Adipocyte (in vitro differentiated cells): Measurements from ENCODE around the gene NFASC.

Source experiments
- DNase-seq: peaks from one replicate; pipeline ENCODE4 v3.0.0-alpha.2; 2015; ENCODE audit warnings: low read depth
- H3K27me3 ChIP-seq: replicated peaks from 2 replicates; pipeline ENCODE4 v1.7.0; 2013; ENCODE audit warnings: mild to moderate bottlenecking, low read length, moderate library complexity; ENCODE audit not compliant: control insufficient read depth, insufficient read depth
- H3K36me3 ChIP-seq: 2 replicates; pipeline ENCODE4 v1.7.0; 2013; ENCODE audit warnings: low read length, mild to moderate bottlenecking, moderate library complexity; ENCODE audit not compliant: control insufficient read depth, insufficient read depth, severe bottlenecking
- H3K4me1 ChIP-seq: 2 replicates; pipeline ENCODE4 v1.7.0; 2013; ENCODE audit warnings: mild to moderate bottlenecking, low read length, moderate library complexity; ENCODE audit not compliant: control insufficient read depth, insufficient read depth
- H3K4me3 ChIP-seq: 2 replicates; pipeline ENCODE4 v1.7.0; 2013; ENCODE audit warnings: mild to moderate bottlenecking, low read length, moderate library complexity
- H3K9ac ChIP-seq: 2 replicates; pipeline ENCODE4 v1.7.0; 2013; ENCODE audit warnings: mild to moderate bottlenecking, low read length, moderate library complexity
- H3K9me3 ChIP-seq: 2 replicates; pipeline ENCODE4 v1.7.0; 2013; ENCODE audit warnings: mild to moderate bottlenecking, low read length, moderate library complexity; ENCODE audit not compliant: control insufficient read depth

Gene NFASC

DNA sequence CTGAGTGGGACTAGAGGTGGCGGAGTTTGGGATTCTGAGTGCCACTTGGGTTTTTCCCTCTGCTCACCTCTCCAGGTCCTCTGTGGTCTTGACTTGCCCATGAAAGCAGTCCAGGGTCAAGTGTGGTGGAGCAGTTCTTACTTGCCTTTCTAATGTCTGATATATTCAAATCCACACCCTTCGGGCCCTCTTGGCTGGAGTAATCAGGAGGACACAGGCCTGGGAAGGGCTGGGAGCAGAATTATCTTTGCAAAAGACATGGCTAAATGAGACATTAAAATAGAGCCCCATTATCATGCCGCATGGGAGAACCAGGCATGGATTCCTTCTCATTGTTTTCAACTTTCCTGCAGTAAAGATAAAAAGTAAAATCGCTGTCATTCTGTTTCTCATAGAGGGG lies 74.0 kb downstream of the NFASC start:
- Histone ChIP-seq H3K9me3 (no peaks in the 10 kb centered on the region), H3K4me3 (no peak overlapping the region), H3K9ac (no peak overlapping the region), H3K27me3 (no peaks in the 10 kb centered on the region), H3K36me3 (peaks cover 4% of the 10 kb centered on the region), H3K4me1 (peaks cover 15% of the 10 kb centered on the region)
- DNase-seq: no peak

DNA sequence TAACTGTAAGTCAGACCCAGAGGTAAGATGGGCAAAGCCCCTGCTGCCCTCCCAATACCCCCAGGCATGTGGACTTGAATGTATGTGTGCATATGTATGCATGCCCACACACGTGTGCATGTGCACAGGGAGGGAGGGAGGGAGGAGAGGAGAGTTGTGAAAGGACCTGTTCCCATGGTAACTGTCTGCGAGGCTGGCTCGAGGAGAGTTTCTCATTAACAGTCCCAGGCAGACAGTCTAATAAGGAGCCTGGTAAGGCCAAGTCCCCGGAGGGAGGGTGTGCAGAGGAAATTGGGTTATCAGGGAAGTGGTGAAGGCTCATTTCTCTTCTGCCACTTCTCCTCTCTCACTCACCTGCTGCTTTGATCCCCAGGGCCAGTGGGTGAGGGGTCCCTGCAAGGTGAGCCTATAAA lies 74.9 kb downstream of the NFASC start:
- peaks cover 4% of the 10 kb centered on the region for H3K36me3 ChIP-seq
- no peaks in the 10 kb centered on the region for H3K9me3 ChIP-seq
- H3K27me3 ChIP-seq: no peaks in the 10 kb centered on the region
- DNase-seq: peak; percentile 2
- peaks cover 15% of the 10 kb centered on the region for H3K4me1 ChIP-seq
- no peak overlapping the region for H3K4me3 ChIP-seq
- H3K9ac ChIP-seq: no peak overlapping the region

GRCh38 chr1:204946640-204947039 lies 76.0 kb downstream of the NFASC start:
- H3K36me3 ChIP-seq: peaks cover 4% of the 10 kb centered on the region
- DNase-seq: no peak
- no peaks in the 10 kb centered on the region for H3K27me3 ChIP-seq
- H3K4me3 ChIP-seq: no peak overlapping the region
- peaks cover 11% of the 10 kb centered on the region for H3K4me1 ChIP-seq
- no peaks in the 10 kb centered on the region for H3K9me3 ChIP-seq
- H3K9ac ChIP-seq: no peak overlapping the region

DNA sequence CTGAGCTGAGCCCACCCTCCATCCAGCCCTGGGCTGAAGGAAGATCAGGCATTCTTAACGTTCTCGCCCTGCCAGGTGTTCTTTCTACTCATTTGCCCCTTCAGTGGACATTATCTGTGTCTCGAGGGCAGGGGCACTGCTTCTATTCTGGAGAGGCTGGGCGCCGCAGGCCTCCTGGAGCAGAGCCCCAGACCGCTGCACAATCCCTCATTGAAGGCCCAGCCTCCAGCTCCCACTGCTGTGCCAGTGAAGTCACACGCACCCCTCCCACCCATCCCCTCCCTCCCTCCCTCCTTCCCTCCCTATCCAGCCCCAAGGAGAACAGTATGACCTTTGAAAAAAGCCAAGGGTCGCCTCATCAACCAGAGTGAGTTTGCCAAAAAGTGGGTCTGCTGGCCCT lies 76.7 kb downstream of the NFASC start:
- H3K9me3 ChIP-seq: no peaks in the 10 kb centered on the region
- no peak overlapping the region for H3K4me3 ChIP-seq
- no peak overlapping the region for H3K9ac ChIP-seq
- peaks cover 8% of the 10 kb centered on the region for H3K36me3 ChIP-seq
- peaks cover 11% of the 10 kb centered on the region for H3K4me1 ChIP-seq
- no peak for DNase-seq
- H3K27me3 ChIP-seq: no peaks in the 10 kb centered on the region

DNA sequence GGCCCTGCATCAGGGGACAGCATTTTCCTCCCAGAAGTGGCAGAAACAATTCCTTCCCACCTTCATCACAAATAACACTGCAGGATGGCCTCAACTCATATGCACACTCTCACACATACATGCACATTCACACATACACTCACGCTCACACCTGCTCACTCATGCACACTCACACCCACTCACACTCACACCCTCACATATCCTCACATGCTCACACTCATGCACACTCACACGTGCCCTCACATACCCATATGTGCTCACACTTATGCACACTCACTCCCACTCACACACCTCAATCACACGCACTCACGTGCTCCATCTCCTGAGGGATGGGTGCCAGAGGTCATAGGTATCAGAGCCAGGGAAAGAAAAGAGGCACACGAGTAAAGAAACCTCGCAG lies 77.1 kb downstream of the NFASC start:
- peaks cover 12% of the 10 kb centered on the region for H3K36me3 ChIP-seq
- H3K27me3 ChIP-seq: no peaks in the 10 kb centered on the region
- no peak for DNase-seq
- no peak overlapping the region for H3K9ac ChIP-seq
- H3K4me1 ChIP-seq: peaks cover 11% of the 10 kb centered on the region
- H3K4me3 ChIP-seq: no peak overlapping the region
- no peaks in the 10 kb centered on the region for H3K9me3 ChIP-seq

DNA sequence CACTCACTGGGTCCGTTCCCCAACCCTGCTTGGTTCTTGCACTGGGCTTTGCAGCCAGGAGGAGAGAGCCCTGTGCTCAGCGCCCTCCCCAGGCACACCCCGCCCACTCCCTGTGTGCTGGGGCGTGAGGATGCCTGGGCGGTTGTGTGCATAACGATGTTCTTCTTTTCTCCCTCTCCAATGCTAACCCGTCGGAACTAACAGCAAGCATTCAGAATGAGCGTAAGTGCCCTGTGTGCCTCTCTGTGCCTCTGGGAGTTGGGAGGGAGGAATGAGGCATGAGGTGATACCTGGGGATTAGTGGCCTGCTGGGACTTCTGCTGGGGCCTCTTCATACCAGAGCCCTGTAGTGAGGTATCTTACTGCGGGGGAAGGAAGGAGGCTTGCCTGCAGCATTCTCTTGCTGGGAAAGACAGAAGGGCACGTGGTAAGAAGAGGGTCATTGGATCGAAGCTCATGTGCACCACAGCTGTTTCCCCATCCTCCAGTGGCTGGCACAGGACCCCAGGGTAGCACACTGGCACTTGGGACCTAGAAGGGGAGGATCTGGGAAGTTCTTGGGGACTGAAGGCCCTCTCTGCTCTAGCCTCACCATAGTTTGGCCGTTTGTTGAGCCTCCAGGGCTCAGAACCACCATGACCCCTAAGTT lies 79.8 kb downstream of the NFASC start:
- no peak overlapping the region for H3K4me3 ChIP-seq
- DNase-seq: no peak
- no peak overlapping the region for H3K9ac ChIP-seq
- no peaks in the 10 kb centered on the region for H3K9me3 ChIP-seq
- no peaks in the 10 kb centered on the region for H3K27me3 ChIP-seq
- peaks cover 5% of the 10 kb centered on the region for H3K4me1 ChIP-seq
- H3K36me3 ChIP-seq: peaks cover 9% of the 10 kb centered on the region

- no peaks in the 10 kb centered on the region for H3K9me3 ChIP-seq
- DNase-seq: no peak
- H3K4me3 ChIP-seq: no peak overlapping the region
- H3K27me3 ChIP-seq: no peaks in the 10 kb centered on the region
- H3K36me3 ChIP-seq: peaks cover 35% of the 10 kb centered on the region
- no peak overlapping the region for H3K9ac ChIP-seq
- H3K4me1 ChIP-seq: peaks cover 19% of the 10 kb centered on the region
These were observed 88.0 kb downstream of the NFASC start for GRCh38 chr1:204958317-204959307.

- Histone ChIP-seq H3K9me3 (no peaks in the 10 kb centered on the region), H3K9ac (no peak overlapping the region), H3K36me3 (peaks cover 42% of the 10 kb centered on the region), H3K4me1 (peaks cover 19% of the 10 kb centered on the region), H3K27me3 (no peaks in the 10 kb centered on the region), H3K4me3 (no peak overlapping the region)
- DNase-seq: no peak
These were observed 88.7 kb downstream of the NFASC start for GRCh38 chr1:204959374-204959773.

- Histone ChIP-seq H3K36me3 (peaks cover 47% of the 10 kb centered on the region), H3K9me3 (no peaks in the 10 kb centered on the region), H3K4me3 (peak overlapping the region; percentile 41), H3K27me3 (no peaks in the 10 kb centered on the region), H3K9ac (no peak overlapping the region), H3K4me1 (peaks cover 19% of the 10 kb centered on the region)
- no peak for DNase-seq
These were observed 89.2 kb downstream of the NFASC start for GRCh38 chr1:204959836-204960235.

DNA sequence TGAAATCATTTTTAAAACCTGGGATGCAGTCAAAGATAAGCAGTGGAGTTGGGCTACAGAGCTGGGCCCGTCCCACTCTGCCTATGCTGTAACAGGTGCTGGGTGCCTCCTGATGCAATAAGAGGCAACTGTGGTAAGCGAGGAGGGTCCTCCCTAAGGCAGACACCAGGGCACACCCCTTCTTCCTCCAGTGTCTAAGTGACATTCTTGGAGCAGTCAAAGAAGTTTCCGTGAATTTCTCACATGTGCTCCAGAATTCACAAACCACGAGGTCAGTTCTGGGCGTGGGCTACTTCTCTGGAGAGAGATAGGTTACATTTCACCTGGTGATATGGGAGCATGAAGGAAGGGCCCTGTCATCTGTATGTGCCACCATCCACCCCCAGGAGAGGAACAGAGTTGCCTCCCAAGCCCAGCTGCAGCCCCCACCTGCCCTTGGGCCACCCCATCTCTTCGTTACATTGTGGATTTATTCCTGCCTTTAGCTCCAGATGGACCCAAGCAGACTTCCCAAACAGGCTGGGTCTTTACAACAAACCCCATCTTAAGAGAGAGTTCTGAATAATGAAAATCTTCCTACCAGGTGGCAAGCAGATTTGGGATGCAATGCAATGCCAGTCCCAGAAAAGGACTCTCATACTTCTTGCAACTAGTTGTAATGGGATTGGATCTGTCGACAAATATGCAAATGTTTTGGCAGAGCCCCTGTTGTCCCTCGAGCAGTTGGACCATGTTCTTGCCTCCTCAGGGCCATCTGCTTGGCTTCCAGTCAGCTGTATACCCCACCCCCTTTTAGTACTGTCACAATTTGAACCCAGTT lies 89.9 kb downstream of the NFASC start:
- H3K4me3 ChIP-seq: no peak overlapping the region
- H3K9ac ChIP-seq: no peak overlapping the region
- no peaks in the 10 kb centered on the region for H3K27me3 ChIP-seq
- peaks cover 19% of the 10 kb centered on the region for H3K4me1 ChIP-seq
- H3K36me3 ChIP-seq: peaks cover 46% of the 10 kb centered on the region
- no peaks in the 10 kb centered on the region for H3K9me3 ChIP-seq
- no peak for DNase-seq
